ENCODE results near the gene CDC42EP4.

The CDC42EP4 gene

GRCh38 chr17:73352261-73352660 lies 40.5 kb upstream of the CDC42EP4 start:
- Histone ChIP-seq H2AFZ (ENCODE audit: low read length) (no peak overlapping the region), H3K27me3 (replicated peaks; ENCODE audit: insufficient read depth, low read length) (peaks cover 13% of the 10 kb centered on the region), H3K27ac (ENCODE audit: low read length) (no peak overlapping the region), H3K9me2 (replicated peaks; ENCODE audit: insufficient read depth, low read length) (no peaks in the 10 kb centered on the region), H3K4me1 (ENCODE audit: low read length) (no peaks in the 10 kb centered on the region), H3K4me3 (ENCODE audit: low read length) (no peak overlapping the region), H3F3A (ENCODE audit: insufficient read depth, low read length) (no peaks in the 10 kb centered on the region), H3K9ac (ENCODE audit: low read length) (no peak overlapping the region), H3K4me2 (ENCODE audit: low read depth, low read length) (no peak overlapping the region), H3K9me3 (replicated peaks; ENCODE audit: insufficient read depth, low read length) (no peaks in the 10 kb centered on the region), H4K20me1 (ENCODE audit: insufficient read depth, low read length) (no peaks in the 10 kb centered on the region), H3K79me2 (ENCODE audit: low read length) (no peaks in the 10 kb centered on the region), H3K36me3 (replicated peaks; ENCODE audit: insufficient read depth, low read length) (no peaks in the 10 kb centered on the region)
- TF ChIP-seq EZH2phosphoT487 (IDR thresholded peaks at IDR 0.05; ENCODE audit: low read length) (no peak), CTCF (IDR thresholded peaks at IDR 0.05; ENCODE audit: low read length) (no peak), EZH2 (optimal IDR thresholded peaks at IDR 0.05; ENCODE audit: low read depth, low read length) (no peak)
- no peak for DNase-seq

- no peaks in the 10 kb centered on the region for H3K9me3 ChIP-seq (replicated peaks; ENCODE audit: insufficient read depth, low read length)
- H3F3A ChIP-seq (ENCODE audit: insufficient read depth, low read length) = no peaks in the 10 kb centered on the region
- no peaks in the 10 kb centered on the region for H4K20me1 ChIP-seq (ENCODE audit: insufficient read depth, low read length)
- DNase-seq = no peak
- H3K79me2 ChIP-seq (ENCODE audit: low read length) = no peaks in the 10 kb centered on the region
- no peaks in the 10 kb centered on the region for H3K4me1 ChIP-seq (ENCODE audit: low read length)
- no peak overlapping the region for H3K4me3 ChIP-seq (ENCODE audit: low read length)
- no peak overlapping the region for H3K9ac ChIP-seq (ENCODE audit: low read length)
- no peak overlapping the region for H3K27ac ChIP-seq (ENCODE audit: low read length)
- no peaks in the 10 kb centered on the region for H3K9me2 ChIP-seq (replicated peaks; ENCODE audit: insufficient read depth, low read length)
- no peaks in the 10 kb centered on the region for H3K36me3 ChIP-seq (replicated peaks; ENCODE audit: insufficient read depth, low read length)
- peaks cover 9% of the 10 kb centered on the region for H3K27me3 ChIP-seq (replicated peaks; ENCODE audit: insufficient read depth, low read length)
- no peak overlapping the region for H2AFZ ChIP-seq (ENCODE audit: low read length)
- TF ChIP-seq CTCF (IDR thresholded peaks at IDR 0.05; ENCODE audit: low read length) (no peak), EZH2phosphoT487 (IDR thresholded peaks at IDR 0.05; ENCODE audit: low read length) (no peak), EZH2 (optimal IDR thresholded peaks at IDR 0.05; ENCODE audit: low read depth, low read length) (no peak)
- H3K4me2 ChIP-seq (ENCODE audit: low read depth, low read length) = no peak overlapping the region
Observed at GRCh38 chr17:73351764-73352163, 40.0 kb upstream of the CDC42EP4 start.

- DNase-seq = no peak
- Histone ChIP-seq H4K20me1 (ENCODE audit: insufficient read depth, low read length) (no peaks in the 10 kb centered on the region), H3K4me1 (ENCODE audit: low read length) (no peaks in the 10 kb centered on the region), H3K27ac (ENCODE audit: low read length) (no peak overlapping the region), H3K4me2 (ENCODE audit: low read depth, low read length) (no peak overlapping the region), H2AFZ (ENCODE audit: low read length) (no peak overlapping the region), H3K27me3 (replicated peaks; ENCODE audit: insufficient read depth, low read length) (no peaks in the 10 kb centered on the region; the same call in 1 of the 2 replicates), H3K9me2 (replicated peaks; ENCODE audit: insufficient read depth, low read length) (no peaks in the 10 kb centered on the region), H3K4me3 (ENCODE audit: low read length) (no peak overlapping the region), H3K9ac (ENCODE audit: low read length) (no peak overlapping the region), H3K9me3 (replicated peaks; ENCODE audit: insufficient read depth, low read length) (no peaks in the 10 kb centered on the region), H3K36me3 (replicated peaks; ENCODE audit: insufficient read depth, low read length) (no peaks in the 10 kb centered on the region), H3F3A (ENCODE audit: insufficient read depth, low read length) (no peaks in the 10 kb centered on the region), H3K79me2 (ENCODE audit: low read length) (no peaks in the 10 kb centered on the region)
- TF ChIP-seq EZH2 (optimal IDR thresholded peaks at IDR 0.05; ENCODE audit: low read depth, low read length) (no peak), EZH2phosphoT487 (IDR thresholded peaks at IDR 0.05; ENCODE audit: low read length) (no peak), CTCF (IDR thresholded peaks at IDR 0.05; ENCODE audit: low read length) (no peak)
Observed at GRCh38 chr17:73350864-73351263, 39.1 kb upstream of the CDC42EP4 start.

Data from MM.1S (cell line).